ENCODE measurements around the gene OAS3. TPM values are rescaled to one million over a fixed set of nuclear protein-coding genes. Genes with fewer than 3 reads are reported as not detected.

The OAS3 gene
- total RNA-seq, 1 experiment from 2014 or later, result 25.5 TPM

GRCh38 chr12:112963227-112963861 is 25.1 kb downstream of the OAS3 start:
- Histone ChIP-seq H3K4me1 (ENCODE audit: insufficient read depth, low read length) (no peaks in the 10 kb centered on the region), H3K9me2 (replicated peaks; ENCODE audit: low read length) (no peaks in the 10 kb centered on the region), H3K27ac (ENCODE audit: low read length) (no peak overlapping the region), H2AFZ (ENCODE audit: low read length) (no peak overlapping the region), H3K27me3 (ENCODE audit: low read length) (no peaks in the 10 kb centered on the region), H3K4me2 (ENCODE audit: low read length) (no peak overlapping the region), H3K4me3 (ENCODE audit: low read length) (no peak overlapping the region), H3K79me2 (ENCODE audit: low read length) (no peaks in the 10 kb centered on the region), H3K9ac (ENCODE audit: low read length) (no peak overlapping the region), H4K20me1 (ENCODE audit: low read length) (no peaks in the 10 kb centered on the region), H3K9me3 (ENCODE audit: low read length) (no peaks in the 10 kb centered on the region), H3F3A (ENCODE audit: low read length, unreplicated experiment) (no peaks in the 10 kb centered on the region), H3K36me3 (ENCODE audit: low read depth, low read length) (peaks cover 11% of the 10 kb centered on the region; the same call in 1 of the 2 replicates)
- POLR2A ChIA-PET (ENCODE audit: unreplicated experiment), result no interaction called here
- no peak for DNase-seq
- intact Hi-C loops (cut with micrococcal nuclease), result no loop called here
- BruUV-seq (replicated peaks), result no TSS peak
- ATAC-seq, result no peak
- CTCF ChIA-PET, result no interaction called here
- no peak for TF ChIP-seq EZH2phosphoT487 (IDR thresholded peaks at IDR 0.05; ENCODE audit: borderline replicate concordance, low read length)
- TF ChIP-seq EZH2 (IDR thresholded peaks at IDR 0.05; ENCODE audit: low read length, unreplicated experiment), result no peak

DNA sequence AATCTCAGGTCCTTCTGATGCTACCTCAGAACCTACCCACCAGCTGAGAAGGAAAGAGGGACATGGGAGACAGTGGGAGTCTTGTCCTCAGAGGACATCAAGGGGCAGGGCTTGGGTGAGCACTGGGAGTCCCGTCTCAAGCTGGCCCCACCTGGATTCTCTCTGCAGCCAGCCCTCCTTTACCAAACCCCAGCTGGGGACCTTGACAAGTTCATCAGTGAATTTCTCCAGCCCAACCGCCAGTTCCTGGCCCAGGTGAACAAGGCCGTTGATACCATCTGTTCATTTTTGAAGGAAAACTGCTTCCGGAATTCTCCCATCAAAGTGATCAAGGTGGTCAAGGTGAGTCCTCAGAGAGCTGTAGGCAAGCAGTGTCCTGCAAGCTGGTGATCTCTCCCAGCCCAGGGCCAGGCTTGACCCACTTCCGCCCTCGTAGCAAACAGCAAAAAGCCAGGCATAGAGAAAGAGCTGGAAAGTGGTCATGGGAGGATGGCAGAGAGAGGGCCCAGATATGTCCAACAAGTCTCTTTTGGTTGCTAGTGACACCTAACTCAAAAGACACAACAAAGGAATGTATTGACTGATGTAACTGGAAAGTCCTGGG is 25.9 kb downstream of the OAS3 start:
- ATAC-seq, result no peak
- Histone ChIP-seq H4K20me1 (ENCODE audit: low read length) (no peaks in the 10 kb centered on the region), H2AFZ (ENCODE audit: low read length) (no peak overlapping the region), H3K4me2 (ENCODE audit: low read length) (no peak overlapping the region), H3K4me3 (ENCODE audit: low read length) (no peak overlapping the region), H3F3A (ENCODE audit: low read length, unreplicated experiment) (no peaks in the 10 kb centered on the region), H3K9ac (ENCODE audit: low read length) (no peak overlapping the region), H3K79me2 (ENCODE audit: low read length) (no peaks in the 10 kb centered on the region), H3K9me2 (replicated peaks; ENCODE audit: low read length) (no peaks in the 10 kb centered on the region), H3K27me3 (ENCODE audit: low read length) (no peaks in the 10 kb centered on the region), H3K9me3 (ENCODE audit: low read length) (no peaks in the 10 kb centered on the region), H3K27ac (ENCODE audit: low read length) (no peak overlapping the region), H3K4me1 (ENCODE audit: insufficient read depth, low read length) (no peaks in the 10 kb centered on the region), H3K36me3 (ENCODE audit: low read depth, low read length) (peaks cover 11% of the 10 kb centered on the region; the same call in 1 of the 2 replicates)
- ChIA-PET POLR2A (ENCODE audit: unreplicated experiment) (no interaction called here), CTCF (no interaction called here)
- no TSS peak for BruUV-seq (replicated peaks)
- intact Hi-C loops (cut with micrococcal nuclease), result no loop called here
- TF ChIP-seq, protein P1, sequence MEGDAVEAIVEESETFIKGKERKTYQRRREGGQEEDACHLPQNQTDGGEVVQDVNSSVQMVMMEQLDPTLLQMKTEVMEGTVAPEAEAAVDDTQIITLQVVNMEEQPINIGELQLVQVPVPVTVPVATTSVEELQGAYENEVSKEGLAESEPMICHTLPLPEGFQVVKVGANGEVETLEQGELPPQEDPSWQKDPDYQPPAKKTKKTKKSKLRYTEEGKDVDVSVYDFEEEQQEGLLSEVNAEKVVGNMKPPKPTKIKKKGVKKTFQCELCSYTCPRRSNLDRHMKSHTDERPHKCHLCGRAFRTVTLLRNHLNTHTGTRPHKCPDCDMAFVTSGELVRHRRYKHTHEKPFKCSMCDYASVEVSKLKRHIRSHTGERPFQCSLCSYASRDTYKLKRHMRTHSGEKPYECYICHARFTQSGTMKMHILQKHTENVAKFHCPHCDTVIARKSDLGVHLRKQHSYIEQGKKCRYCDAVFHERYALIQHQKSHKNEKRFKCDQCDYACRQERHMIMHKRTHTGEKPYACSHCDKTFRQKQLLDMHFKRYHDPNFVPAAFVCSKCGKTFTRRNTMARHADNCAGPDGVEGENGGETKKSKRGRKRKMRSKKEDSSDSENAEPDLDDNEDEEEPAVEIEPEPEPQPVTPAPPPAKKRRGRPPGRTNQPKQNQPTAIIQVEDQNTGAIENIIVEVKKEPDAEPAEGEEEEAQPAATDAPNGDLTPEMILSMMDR (conservative IDR thresholded peaks at IDR 0.05; ENCODE audit: low read depth, low read length), result no peak
- TF ChIP-seq EZH2 (IDR thresholded peaks at IDR 0.05; ENCODE audit: low read length, unreplicated experiment) (no peak), EZH2phosphoT487 (IDR thresholded peaks at IDR 0.05; ENCODE audit: borderline replicate concordance, low read length) (no peak)
- no peak for DNase-seq

DNA sequence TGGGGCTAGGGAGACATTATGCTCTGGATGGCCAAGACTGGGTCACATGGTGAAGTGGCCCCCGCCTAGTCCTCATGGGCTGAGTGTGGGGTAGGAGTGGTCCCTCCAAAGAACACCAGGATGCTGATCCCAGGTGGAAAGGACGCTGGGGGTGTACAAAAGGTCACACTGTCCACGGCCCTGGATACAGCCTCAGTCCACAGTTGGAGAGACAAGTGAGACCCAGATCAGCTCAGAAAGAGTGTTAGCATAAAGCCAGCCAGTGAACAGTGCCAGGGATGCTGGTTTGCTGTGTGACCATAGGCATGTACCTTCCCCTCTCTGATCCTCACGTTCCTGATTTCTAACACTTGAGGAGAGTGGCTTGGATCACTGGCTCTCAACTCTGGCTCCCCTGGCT is 26.6 kb downstream of the OAS3 start:
- Histone ChIP-seq H3K79me2 (ENCODE audit: low read length) (no peaks in the 10 kb centered on the region), H3F3A (ENCODE audit: low read length, unreplicated experiment) (no peaks in the 10 kb centered on the region), H2AFZ (ENCODE audit: low read length) (no peak overlapping the region), H4K20me1 (ENCODE audit: low read length) (no peaks in the 10 kb centered on the region), H3K4me2 (ENCODE audit: low read length) (no peak overlapping the region), H3K9me2 (replicated peaks; ENCODE audit: low read length) (no peaks in the 10 kb centered on the region), H3K4me3 (ENCODE audit: low read length) (no peak overlapping the region), H3K4me1 (ENCODE audit: insufficient read depth, low read length) (no peaks in the 10 kb centered on the region), H3K9ac (ENCODE audit: low read length) (no peak overlapping the region), H3K27me3 (ENCODE audit: low read length) (no peaks in the 10 kb centered on the region), H3K27ac (ENCODE audit: low read length) (no peak overlapping the region), H3K36me3 (ENCODE audit: low read depth, low read length) (peaks cover 11% of the 10 kb centered on the region; the same call in 1 of the 2 replicates), H3K9me3 (ENCODE audit: low read length) (no peaks in the 10 kb centered on the region)
- TF ChIP-seq EZH2 (IDR thresholded peaks at IDR 0.05; ENCODE audit: low read length, unreplicated experiment) (no peak), EZH2phosphoT487 (IDR thresholded peaks at IDR 0.05; ENCODE audit: borderline replicate concordance, low read length) (no peak)
- TF ChIP-seq, protein P1 (conservative IDR thresholded peaks at IDR 0.05; ENCODE audit: low read depth, low read length), result no peak
- ChIA-PET POLR2A (ENCODE audit: unreplicated experiment) (no interaction called here), CTCF (no interaction called here)
- BruUV-seq (replicated peaks), result no TSS peak
- DNase-seq (no peak), ATAC-seq (no peak)
- intact Hi-C loops (cut with micrococcal nuclease), result no loop called here
